GM12875 (cell line): ENCODE measurements around the gene LAD1.

Experiments used
- H3K4me3 ChIP-seq: one replicate; pipeline ENCODE4 v1.5.1; 2011; ENCODE audit warnings: low read depth, low read length, control low read depth
- CTCF ChIP-seq: IDR thresholded peaks from 2 replicates; pipeline ENCODE4 v1.5.1; 2011; ENCODE audit warnings: low read depth, mild to moderate bottlenecking, control low read depth, inconsistent platforms, low read length, moderate library complexity, borderline replicate concordance; ENCODE audit not compliant: insufficient read depth

LAD1 gene

DNA sequence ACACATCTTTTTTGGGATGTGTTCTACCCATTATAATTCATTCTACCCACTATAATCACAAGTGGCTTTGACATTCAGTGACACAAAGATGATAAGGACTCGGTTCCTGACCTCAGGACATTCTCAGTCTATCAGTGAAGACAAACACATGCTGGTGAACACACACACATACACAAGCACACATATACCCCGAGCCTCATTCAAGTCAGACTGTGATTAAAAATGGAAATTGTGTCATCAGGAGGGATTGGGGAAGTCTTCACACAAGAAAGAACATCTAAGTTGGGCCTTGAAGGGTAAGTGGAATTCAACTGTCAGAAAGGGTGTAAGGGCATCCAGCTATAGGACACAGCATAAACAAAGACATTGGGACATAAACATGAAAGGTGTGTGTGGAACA is 2.6 kb upstream of the LAD1 start:
- no peak overlapping the region for H3K4me3 ChIP-seq
- TF ChIP-seq CTCF: no peak

- no peak for TF ChIP-seq CTCF
- no peak overlapping the region for H3K4me3 ChIP-seq
Measured at GRCh38 chr1:201400852-201401230, 1.7 kb upstream of the LAD1 start.

- H3K4me3 ChIP-seq: no peak overlapping the region
Measured at GRCh38 chr1:201400212-201400851, 1.2 kb upstream of the LAD1 start.

GRCh38 chr1:201399352-201400126 is 415 bp upstream of the LAD1 start:
- H3K4me3 ChIP-seq: no peak overlapping the region
- no peak for TF ChIP-seq CTCF

More at GRCh38 chr1:201400212-201400851, 1.2 kb upstream of the LAD1 start:
- no peak for TF ChIP-seq CTCF

- no peak for TF ChIP-seq CTCF
Measured at GRCh38 chr1:201397675-201398074, 1.4 kb downstream of the LAD1 start.

DNA sequence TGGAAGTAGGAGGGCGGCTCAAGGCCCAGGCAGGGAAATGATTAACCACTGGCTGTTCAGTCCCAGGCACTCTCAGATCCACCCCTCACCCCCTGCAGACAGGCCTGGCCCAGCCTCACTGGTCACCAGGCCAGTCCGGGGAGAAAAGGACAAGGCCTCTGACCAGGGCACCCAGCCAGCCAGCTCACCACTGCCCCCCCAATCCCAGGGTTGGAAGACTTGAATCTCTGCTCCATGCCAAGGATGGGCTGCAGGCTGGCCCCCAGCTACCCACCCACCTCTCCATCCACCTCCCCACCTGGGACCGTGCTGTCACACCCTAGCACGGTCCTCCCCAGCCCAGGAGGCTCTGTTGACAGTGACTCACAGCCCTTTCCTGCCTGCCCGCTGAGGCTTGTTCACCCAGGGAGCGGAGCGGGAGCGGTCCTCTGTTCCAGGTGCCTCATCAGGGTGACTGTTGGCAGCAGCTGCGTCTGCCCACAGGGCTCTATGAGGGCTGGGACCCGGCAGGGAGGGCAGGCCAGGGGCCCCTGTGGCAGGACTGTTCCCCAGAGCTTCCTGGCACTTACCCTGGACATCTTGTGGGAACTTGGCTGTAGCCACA is 2.2 kb downstream of the LAD1 start:
- H3K4me3 ChIP-seq: no peak overlapping the region
- no peak for TF ChIP-seq CTCF

More at GRCh38 chr1:201397675-201398074, 1.4 kb downstream of the LAD1 start:
- H3K4me3 ChIP-seq: no peak overlapping the region
